ENCODE results near the gene CRELD1.

DNA sequence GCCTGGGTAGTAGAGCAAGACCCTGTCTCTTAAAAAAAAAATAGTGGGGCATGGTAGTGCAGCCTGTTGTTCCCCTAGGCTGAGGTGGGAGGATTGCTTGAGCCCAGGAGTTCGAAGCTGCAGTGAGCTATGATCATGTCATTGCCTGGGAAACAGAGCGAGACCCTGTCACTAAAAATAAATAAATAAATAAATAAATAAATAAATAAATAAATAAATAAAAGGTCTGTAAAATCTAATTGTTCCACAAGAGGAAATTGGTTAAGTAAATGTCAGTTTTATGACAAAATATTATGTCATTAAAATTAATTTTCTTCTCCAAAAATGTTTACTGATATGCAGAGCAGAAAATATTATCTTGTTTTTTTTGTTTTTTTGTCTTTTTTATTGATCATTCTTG is 5.3 kb downstream of the CRELD1 start:
- no peak for TF ChIP-seq EZH2 (IDR thresholded peaks at IDR 0.05; ENCODE audit: borderline replicate concordance, low read depth, low read length, poor library complexity, severe bottlenecking)
- no peak for TF ChIP-seq CTCF (conservative IDR thresholded peaks at IDR 0.05; ENCODE audit: low read depth, low read length)

Measured in A673 (cell line).